H9 (cell line): ENCODE results near the gene MC1R. TPM values are rescaled to one million over a fixed set of nuclear protein-coding genes. Genes with fewer than 3 reads are reported as not detected.

Source experiments
- DNase-seq: peaks from one replicate; pipeline ENCODE4 v3.0.0-alpha.2; 2017
- H2AFZ ChIP-seq: one replicate; pipeline ENCODE4 v1.6.1; 2013; ENCODE audit warnings: mild to moderate bottlenecking, low read length, control low read depth, moderate library complexity
- H2AK5ac ChIP-seq: 2 replicates; pipeline ENCODE4 v1.6.1; 2013; ENCODE audit warnings: low read length, control low read depth, mixed read lengths; ENCODE audit not compliant: insufficient read length
- H2BK120ac ChIP-seq: one replicate; pipeline ENCODE4 v1.6.1; 2013; ENCODE audit warnings: low read depth, mild to moderate bottlenecking, low read length, control low read depth, inconsistent platforms; ENCODE audit not compliant: poor library complexity, severe bottlenecking
- H2BK12ac ChIP-seq: 2 replicates; pipeline ENCODE4 v1.6.1; 2013; ENCODE audit warnings: low read length, control low read depth, mixed read lengths, low read depth; ENCODE audit not compliant: insufficient read length
- H2BK15ac ChIP-seq: 2 replicates; pipeline ENCODE4 v1.6.1; 2013; ENCODE audit warnings: low read depth, low read length, control low read depth
- H2BK20ac ChIP-seq: one replicate; pipeline ENCODE4 v1.6.1; 2013; ENCODE audit warnings: low read depth, mild to moderate bottlenecking, low read length, control low read depth, inconsistent platforms; ENCODE audit not compliant: poor library complexity, severe bottlenecking
- H2BK5ac ChIP-seq: 2 replicates; pipeline ENCODE4 v1.6.1; 2013; ENCODE audit warnings: low read length, control low read depth, mixed read lengths; ENCODE audit not compliant: insufficient read length
- H3K14ac ChIP-seq: 2 replicates; pipeline ENCODE4 v1.6.1; 2013; ENCODE audit warnings: low read length, control low read depth; ENCODE audit not compliant: insufficient read depth
- H3K18ac ChIP-seq: 2 replicates; pipeline ENCODE4 v1.6.1; 2013; ENCODE audit warnings: low read depth, mild to moderate bottlenecking, mixed read lengths, low read length, control low read depth; ENCODE audit not compliant: insufficient read length
- H3K23ac ChIP-seq: 2 replicates; pipeline ENCODE4 v1.6.1; 2013; ENCODE audit warnings: low read length, control low read depth, mixed read lengths, low read depth; ENCODE audit not compliant: insufficient read length
- H3K23me2 ChIP-seq: 2 replicates; pipeline ENCODE4 v1.6.1; 2013; ENCODE audit warnings: low read depth, mild to moderate bottlenecking, mixed read lengths, low read length, control low read depth; ENCODE audit not compliant: insufficient read length, poor library complexity, severe bottlenecking
- H3K27ac ChIP-seq: 2 replicates; pipeline ENCODE4 v1.5.1; 2013; ENCODE audit warnings: low read length, control low read depth, mixed read lengths, low read depth; ENCODE audit not compliant: insufficient read length
- H3K27me3 ChIP-seq: 2 replicates; pipeline ENCODE4 v1.6.1; 2013; ENCODE audit warnings: low read length, control low read depth, inconsistent platforms; ENCODE audit not compliant: insufficient read depth
- H3K4ac ChIP-seq: 2 replicates; pipeline ENCODE4 v1.6.1; 2013; ENCODE audit warnings: low read depth, mild to moderate bottlenecking, control low read depth, inconsistent platforms, low read length, moderate library complexity
- H3K4me1 ChIP-seq: 2 replicates; pipeline ENCODE4 v1.6.1; 2013; ENCODE audit warnings: low read length, control low read depth, inconsistent platforms; ENCODE audit not compliant: insufficient read depth
- H3K4me2 ChIP-seq: 2 replicates; pipeline ENCODE4 v1.6.1; 2013; ENCODE audit warnings: low read length, control low read depth, mixed read lengths; ENCODE audit not compliant: insufficient read length, insufficient read depth
- H3K56ac ChIP-seq: 2 replicates; pipeline ENCODE4 v1.6.1; 2013; ENCODE audit warnings: low read depth, mild to moderate bottlenecking, mixed read lengths, low read length, control low read depth; ENCODE audit not compliant: insufficient read length
- H3K79me1 ChIP-seq: 2 replicates; pipeline ENCODE4 v1.6.1; 2013; ENCODE audit warnings: low read depth, mild to moderate bottlenecking, moderate library complexity, low read length, control low read depth, inconsistent platforms; ENCODE audit not compliant: insufficient read depth, poor library complexity, severe bottlenecking
- H3K79me2 ChIP-seq: 2 replicates; pipeline ENCODE4 v1.6.1; 2013; ENCODE audit warnings: low read length, control low read depth, inconsistent platforms; ENCODE audit not compliant: insufficient read depth
- H3K9ac ChIP-seq: 2 replicates; pipeline ENCODE4 v1.6.1; 2013; ENCODE audit warnings: low read length, control low read depth, mixed read lengths; ENCODE audit not compliant: insufficient read length; ENCODE audit errors: extremely low read depth
- H3K9me3 ChIP-seq: one replicate; pipeline ENCODE4 v1.6.1; 2013; ENCODE audit warnings: low read depth, low read length, inconsistent platforms; ENCODE audit not compliant: control insufficient read depth
- H3T11ph ChIP-seq: one replicate; pipeline ENCODE4 v1.6.1; 2013; ENCODE audit warnings: mild to moderate bottlenecking, low read length, control low read depth, inconsistent platforms
- H4K20me1 ChIP-seq: one replicate; pipeline ENCODE4 v1.6.1; 2013; ENCODE audit not compliant: control insufficient read depth, insufficient read length, insufficient read depth
- H4K5ac ChIP-seq: 2 replicates; pipeline ENCODE4 v1.6.1; 2013; ENCODE audit warnings: low read depth, mild to moderate bottlenecking, mixed read lengths, low read length, control low read depth; ENCODE audit not compliant: insufficient read length
- H4K8ac ChIP-seq: replicated peaks from 2 replicates; pipeline ENCODE4 v1.6.1; 2013; ENCODE audit warnings: low read length, control low read depth, mixed read lengths, low read depth; ENCODE audit not compliant: insufficient read length
- H4K91ac ChIP-seq: 2 replicates; pipeline ENCODE4 v1.6.1; 2013; ENCODE audit warnings: low read depth, mild to moderate bottlenecking, moderate library complexity, mixed read lengths, low read length, control low read depth; ENCODE audit not compliant: insufficient read length
- H3K27ac Mint-ChIP-seq, 3 experiments: 2 replicates in 2 of 3; 3 replicates in 1 of 3; pipeline ENCODE4 v1.8.0; 2020 to 2021; ENCODE audit warnings: mixed read lengths in 3 of 3, mild to moderate bottlenecking in 1 of 3, moderate library complexity in 1 of 3
- H3K27me3 Mint-ChIP-seq: 2 replicates; pipeline ENCODE4 v1.8.0; 2021; ENCODE audit warnings: low read depth, mild to moderate bottlenecking, moderate library complexity, mixed read lengths
- H3K36me3 Mint-ChIP-seq, 3 experiments: 2 replicates in 2 of 3; 3 replicates in 1 of 3; pipeline ENCODE4 v1.8.0; 2020 to 2021; ENCODE audit warnings: low read depth in 3 of 3, mixed read lengths in 3 of 3; ENCODE audit not compliant: insufficient read depth in 1 of 3
- H3K4me1 Mint-ChIP-seq, 2 experiments: 2 replicates each; pipeline ENCODE4 v1.8.0; 2020; ENCODE audit warnings: mixed read lengths in 2 of 2
- H3K4me3 Mint-ChIP-seq, 2 experiments: 2 replicates in 1 of 2; 3 replicates in 1 of 2; pipeline ENCODE4 v1.8.0; 2020 to 2021; ENCODE audit warnings: mild to moderate bottlenecking in 2 of 2, mixed read lengths in 2 of 2, moderate library complexity in 1 of 2
- H3K9me3 Mint-ChIP-seq, 2 experiments: 2 replicates in 1 of 2; 3 replicates in 1 of 2; pipeline ENCODE4 v1.8.0; 2020; ENCODE audit warnings: mild to moderate bottlenecking in 2 of 2, mixed read lengths in 2 of 2, moderate library complexity in 1 of 2
- WGBS: extraction: QIAGEN DNeasy Blood & Tissue Kit; methylation state at CpG from one replicate; pipeline ENCODE4 v1.1.7; 2013; ENCODE audit warnings: missing lambda C conversion rate, low lambda C conversion rate, mixed read lengths; ENCODE audit not compliant: insufficient read length; ENCODE audit errors: extremely low coverage; 5-methylcytosine and 5-hydroxymethylcytosine counted together
- total RNA-seq: library from RNA; stranded (reverse); gene quantifications from 2 replicates; pipeline ENCODE4 v1.2.1, GENCODE V29; 2021
- TF ChIP-seq, protein P1 (sequence below): fragments of 200-600 bp; sonication (generic); conservative IDR thresholded peaks from 3 replicates; pipeline ENCODE4 v1.8.0; 2021; ENCODE audit warnings: antibody characterized with exemption, mild to moderate bottlenecking

MC1R gene
- total RNA-seq, 1 experiment from 2014 or later, result 4.7 TPM

DNA sequence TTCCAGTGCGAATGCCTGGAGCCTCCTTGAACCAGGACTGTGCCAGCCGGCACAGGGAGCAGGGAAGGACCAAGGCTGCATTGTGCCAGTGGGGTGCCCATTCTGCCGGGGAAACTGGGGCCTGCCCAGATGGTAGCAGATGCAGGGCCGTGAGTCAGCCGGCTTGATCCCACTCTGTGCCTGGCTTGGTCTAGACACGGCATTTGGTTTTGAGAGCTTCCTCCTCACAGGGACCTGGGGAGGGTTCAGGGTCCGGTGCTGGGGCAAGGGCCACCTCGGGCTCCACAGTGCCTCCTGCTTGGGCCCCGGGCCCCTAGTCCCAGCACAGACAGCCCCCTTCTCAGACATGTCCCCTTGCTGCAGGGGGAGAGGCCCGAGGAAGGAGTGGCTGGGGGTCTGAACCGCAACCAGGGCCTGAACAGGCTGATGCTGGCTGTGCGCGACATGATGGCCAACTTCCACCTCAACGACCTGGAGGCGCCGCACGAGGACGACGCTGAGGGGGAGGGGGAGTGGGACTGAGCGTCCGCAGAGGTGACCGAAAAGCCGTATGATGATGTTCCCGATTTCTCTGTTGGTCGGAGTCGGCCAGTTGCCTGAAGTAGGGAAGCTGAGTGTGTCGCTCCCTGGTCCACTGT, 7.8 kb upstream of the MC1R start:
- Mint-ChIP-seq H3K27ac (0 out of 7 replicates have a peak overlapping the region, but pooled peaks of 1 of the 3 experiments have one; percentile 49), H3K4me3 (no peak overlapping the region), H3K27me3 (no peaks in the 10 kb centered on the region), H3K9me3 (peaks cover 6 to 13% of the 10 kb centered on the region in 2 experiments; a peak in 3 of 5 replicates), H3K4me1 (peaks cover 2 to 5% of the 10 kb centered on the region in 2 experiments; a peak in 2 of 4 replicates), H3K36me3 (peaks cover 30 to 44% (median 37%) of the 10 kb centered on the region in 3 experiments; a peak in 6 of 7 replicates)
- H4K8ac ChIP-seq, result no peak overlapping the region
- no peak overlapping the region for H2BK15ac ChIP-seq
- WGBS, result no CpG with 5 or more reads among the region's 27 CpGs
- H3K27ac ChIP-seq, result no peak overlapping the region
- H3K23me2 ChIP-seq, result no peaks in the 10 kb centered on the region
- H3K4ac ChIP-seq, result no peak overlapping the region
- DNase-seq, result no peak
- H3K23ac ChIP-seq, result no peak overlapping the region
- no peaks in the 10 kb centered on the region for H3K79me1 ChIP-seq
- H3K9me3 ChIP-seq, result peaks cover 7% of the 10 kb centered on the region
- H3K56ac ChIP-seq, result no peak overlapping the region
- H3K18ac ChIP-seq, result no peak overlapping the region
- no peak overlapping the region for H4K91ac ChIP-seq
- H3K4me2 ChIP-seq, result no peak overlapping the region
- H4K20me1 ChIP-seq, result no peaks in the 10 kb centered on the region
- H3K14ac ChIP-seq, result no peak overlapping the region
- H2BK12ac ChIP-seq, result no peak overlapping the region
- no peaks in the 10 kb centered on the region for H3K4me1 ChIP-seq
- no peak overlapping the region for H2BK5ac ChIP-seq
- TF ChIP-seq, protein P1, sequence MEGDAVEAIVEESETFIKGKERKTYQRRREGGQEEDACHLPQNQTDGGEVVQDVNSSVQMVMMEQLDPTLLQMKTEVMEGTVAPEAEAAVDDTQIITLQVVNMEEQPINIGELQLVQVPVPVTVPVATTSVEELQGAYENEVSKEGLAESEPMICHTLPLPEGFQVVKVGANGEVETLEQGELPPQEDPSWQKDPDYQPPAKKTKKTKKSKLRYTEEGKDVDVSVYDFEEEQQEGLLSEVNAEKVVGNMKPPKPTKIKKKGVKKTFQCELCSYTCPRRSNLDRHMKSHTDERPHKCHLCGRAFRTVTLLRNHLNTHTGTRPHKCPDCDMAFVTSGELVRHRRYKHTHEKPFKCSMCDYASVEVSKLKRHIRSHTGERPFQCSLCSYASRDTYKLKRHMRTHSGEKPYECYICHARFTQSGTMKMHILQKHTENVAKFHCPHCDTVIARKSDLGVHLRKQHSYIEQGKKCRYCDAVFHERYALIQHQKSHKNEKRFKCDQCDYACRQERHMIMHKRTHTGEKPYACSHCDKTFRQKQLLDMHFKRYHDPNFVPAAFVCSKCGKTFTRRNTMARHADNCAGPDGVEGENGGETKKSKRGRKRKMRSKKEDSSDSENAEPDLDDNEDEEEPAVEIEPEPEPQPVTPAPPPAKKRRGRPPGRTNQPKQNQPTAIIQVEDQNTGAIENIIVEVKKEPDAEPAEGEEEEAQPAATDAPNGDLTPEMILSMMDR, result no peak
- H4K5ac ChIP-seq, result no peak overlapping the region
- H3K79me2 ChIP-seq, result no peaks in the 10 kb centered on the region
- H2BK120ac ChIP-seq, result no peak overlapping the region
- H3K9ac ChIP-seq, result no peak overlapping the region
- H3K27me3 ChIP-seq, result no peaks in the 10 kb centered on the region
- no peak overlapping the region for H2AK5ac ChIP-seq
- H2AFZ ChIP-seq, result no peak overlapping the region
- no peak overlapping the region for H2BK20ac ChIP-seq
- no peak overlapping the region for H3T11ph ChIP-seq
